ENCODE measurements around the gene TUBB2B.

TUBB2B gene

DNA sequence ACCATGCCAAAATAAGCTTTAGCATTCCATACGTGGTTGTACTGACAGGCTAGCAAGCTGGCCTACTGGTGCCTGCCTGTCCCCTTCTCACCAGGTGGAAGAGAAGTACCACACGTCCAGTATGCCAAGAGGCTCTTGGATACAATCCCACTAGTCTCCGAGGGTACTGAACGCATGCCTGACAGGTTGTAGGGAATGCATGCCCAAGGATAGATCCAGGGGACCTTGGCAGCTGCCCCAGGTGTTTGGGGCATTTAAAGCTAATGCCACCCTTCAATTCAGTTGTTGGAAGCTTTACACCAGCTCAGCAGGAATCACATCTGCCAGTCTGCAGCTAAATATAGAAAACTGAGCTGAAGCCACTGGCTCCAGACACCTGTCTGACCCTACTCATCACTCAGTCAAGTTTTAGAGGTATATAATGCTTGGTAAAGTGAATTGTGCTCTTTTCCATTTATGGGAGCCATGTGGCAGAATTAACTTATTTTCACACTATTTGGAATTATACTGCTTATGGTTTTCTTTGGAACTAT, 4.9 kb downstream of the TUBB2B start:
- Histone ChIP-seq H3K4me3 (ENCODE audit: extremely low read depth, insufficient read depth, low read length, poor library complexity, severe bottlenecking) (no peak overlapping the region), H3K27ac (ENCODE audit: low read depth, low read length, severe bottlenecking) (no peak overlapping the region), H3K9me3 (ENCODE audit: control insufficient read depth, low read length) (no peaks in the 10 kb centered on the region), H3K4me1 (ENCODE audit: control insufficient read depth, insufficient read depth, low read length, poor library complexity, severe bottlenecking) (peaks cover 3% of the 10 kb centered on the region), H3K36me3 (ENCODE audit: control insufficient read depth, insufficient read depth, low read length) (peaks cover 12% of the 10 kb centered on the region)
- WGBS, 2 experiments (ENCODE audit: insufficient coverage in 2 of 2), result 92% methylated on average over 4 of the region's 4 CpGs

DNA sequence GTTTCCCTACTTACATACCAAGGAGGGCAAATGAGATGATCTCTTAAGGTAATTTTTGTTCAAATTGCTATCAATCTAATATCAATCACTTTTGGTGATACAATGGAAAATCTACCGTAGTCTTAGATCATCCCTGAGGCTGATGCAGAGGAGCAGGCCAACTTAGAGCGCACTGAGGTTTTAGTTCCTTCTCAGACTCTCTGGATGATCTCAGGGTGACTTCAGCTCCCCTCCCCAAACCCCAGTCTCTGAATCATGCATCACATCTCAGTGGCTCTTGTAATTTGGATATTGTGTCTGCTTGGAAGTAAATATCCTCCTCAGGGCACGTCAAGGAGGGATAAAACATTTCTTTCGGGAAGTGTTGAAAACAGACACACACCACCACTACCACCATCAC, 5.9 kb downstream of the TUBB2B start:
- Histone ChIP-seq H3K36me3 (ENCODE audit: control insufficient read depth, insufficient read depth, low read length) (peaks cover 12% of the 10 kb centered on the region), H3K27ac (ENCODE audit: low read depth, low read length, severe bottlenecking) (no peak overlapping the region), H3K4me3 (ENCODE audit: extremely low read depth, insufficient read depth, low read length, poor library complexity, severe bottlenecking) (no peak overlapping the region), H3K4me1 (ENCODE audit: control insufficient read depth, insufficient read depth, low read length, poor library complexity, severe bottlenecking) (peaks cover 3% of the 10 kb centered on the region), H3K9me3 (ENCODE audit: control insufficient read depth, low read length) (no peaks in the 10 kb centered on the region)
- 100% methylated on average over 2 of the region's 4 CpGs; no CpG with 5 or more reads in 1 of the 2 experiments for WGBS, 2 experiments (ENCODE audit: insufficient coverage in 2 of 2)

DNA sequence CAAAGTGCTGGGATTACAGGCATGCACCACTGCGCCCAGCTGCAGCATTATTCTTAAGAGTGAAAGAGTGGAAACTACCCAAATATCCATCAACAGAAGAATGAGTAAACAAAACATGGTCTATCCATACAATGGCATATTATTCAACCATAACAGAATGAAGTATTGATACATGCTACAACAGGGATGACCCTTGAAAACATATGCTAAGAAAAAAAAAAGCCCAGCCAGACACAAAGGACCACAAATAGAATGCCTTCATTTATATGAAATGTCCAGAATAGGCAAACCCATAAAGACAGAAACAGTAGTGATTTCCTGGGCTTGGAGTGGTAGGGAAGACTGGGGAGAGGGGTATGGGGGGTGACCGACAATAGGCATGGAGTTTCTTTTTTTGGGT, 7.1 kb downstream of the TUBB2B start:
- H3K27ac ChIP-seq (ENCODE audit: low read depth, low read length, severe bottlenecking), result no peak overlapping the region
- H3K4me3 ChIP-seq (ENCODE audit: extremely low read depth, insufficient read depth, low read length, poor library complexity, severe bottlenecking), result no peak overlapping the region
- H3K4me1 ChIP-seq (ENCODE audit: control insufficient read depth, insufficient read depth, low read length, poor library complexity, severe bottlenecking), result no peaks in the 10 kb centered on the region
- H3K36me3 ChIP-seq (ENCODE audit: control insufficient read depth, insufficient read depth, low read length), result peaks cover 4% of the 10 kb centered on the region
- 85% methylated on average over 1 of the region's 2 CpGs; no CpG with 5 or more reads in 1 of the 2 experiments for WGBS, 2 experiments (ENCODE audit: insufficient coverage in 2 of 2)
- H3K9me3 ChIP-seq (ENCODE audit: control insufficient read depth, low read length), result no peaks in the 10 kb centered on the region

DNA sequence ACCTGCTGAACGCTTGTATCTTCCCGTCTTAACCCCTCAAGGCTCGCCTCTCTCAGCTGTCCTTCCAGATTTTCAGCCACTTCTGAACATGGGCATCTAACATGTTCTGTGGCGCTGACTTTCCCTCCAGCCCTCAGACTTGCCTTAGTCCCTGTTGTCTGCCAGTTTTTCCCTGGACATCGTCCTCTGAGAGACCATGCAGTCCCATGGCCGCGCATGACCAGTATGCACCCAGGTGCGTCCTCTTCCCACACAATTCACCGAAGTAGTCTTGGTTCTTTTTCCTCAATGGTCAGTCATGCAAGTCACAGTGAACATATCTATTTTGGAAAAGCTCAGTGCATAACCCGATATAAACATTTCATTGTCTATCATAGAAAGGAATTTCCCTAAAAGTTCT, 9.2 kb downstream of the TUBB2B start:
- Histone ChIP-seq H3K9me3 (ENCODE audit: control insufficient read depth, low read length) (no peaks in the 10 kb centered on the region), H3K36me3 (ENCODE audit: control insufficient read depth, insufficient read depth, low read length) (no peaks in the 10 kb centered on the region), H3K4me3 (ENCODE audit: extremely low read depth, insufficient read depth, low read length, poor library complexity, severe bottlenecking) (no peak overlapping the region), H3K4me1 (ENCODE audit: control insufficient read depth, insufficient read depth, low read length, poor library complexity, severe bottlenecking) (no peaks in the 10 kb centered on the region), H3K27ac (ENCODE audit: low read depth, low read length, severe bottlenecking) (no peak overlapping the region)
- WGBS, 2 experiments (ENCODE audit: insufficient coverage in 2 of 2), result 98% methylated on average over 9 of the region's 10 CpGs

DNA sequence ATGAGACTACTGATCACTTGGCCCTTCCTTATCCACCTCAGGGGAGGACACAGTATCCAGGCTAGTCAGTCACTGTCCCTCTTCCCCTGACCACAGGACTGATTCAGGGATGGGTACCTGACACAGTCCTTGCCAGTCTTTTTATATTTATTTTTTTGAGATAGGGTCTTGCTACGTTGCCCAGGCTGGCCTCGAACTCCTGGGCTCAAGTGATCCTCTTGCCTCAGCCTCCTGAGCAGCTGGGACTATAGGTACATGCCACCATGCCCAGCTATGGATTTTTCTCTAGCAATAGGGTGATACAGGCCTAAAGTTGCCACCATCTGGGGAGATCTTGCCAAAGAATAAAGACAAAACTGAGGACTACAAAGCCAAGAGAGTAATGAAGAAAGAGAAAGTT, 10.2 kb downstream of the TUBB2B start:
- 83 to 88% methylated on average over 2 of the region's 2 CpGs for WGBS, 2 experiments (ENCODE audit: insufficient coverage in 2 of 2)
- Histone ChIP-seq H3K9me3 (ENCODE audit: control insufficient read depth, low read length) (no peaks in the 10 kb centered on the region), H3K27ac (ENCODE audit: low read depth, low read length, severe bottlenecking) (no peak overlapping the region), H3K4me1 (ENCODE audit: control insufficient read depth, insufficient read depth, low read length, poor library complexity, severe bottlenecking) (no peaks in the 10 kb centered on the region), H3K4me3 (ENCODE audit: extremely low read depth, insufficient read depth, low read length, poor library complexity, severe bottlenecking) (no peak overlapping the region), H3K36me3 (ENCODE audit: control insufficient read depth, insufficient read depth, low read length) (no peaks in the 10 kb centered on the region)

DNA sequence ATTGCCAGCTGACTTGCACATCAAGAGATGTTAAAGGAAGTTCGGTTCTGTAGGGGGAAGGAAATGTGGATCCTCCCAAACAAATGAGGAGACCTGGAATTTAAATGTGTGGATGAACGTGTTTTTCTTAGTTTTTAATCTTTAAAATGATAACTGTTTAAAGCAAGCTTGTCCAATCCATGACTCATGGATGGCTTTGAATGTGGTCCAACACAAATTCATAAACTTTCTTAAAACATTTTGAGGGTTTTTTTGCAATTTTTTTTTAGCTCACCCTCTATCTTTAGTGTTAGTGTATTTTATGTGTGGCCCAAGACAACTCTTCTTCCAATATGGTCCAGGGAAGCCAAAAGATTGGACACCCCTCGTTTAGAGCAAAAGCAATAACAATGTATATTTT, 12.6 kb downstream of the TUBB2B start:
- H3K36me3 ChIP-seq (ENCODE audit: control insufficient read depth, insufficient read depth, low read length), result no peaks in the 10 kb centered on the region
- 84 to 100% methylated on average over 1 to 2 of the region's 3 CpGs for WGBS, 2 experiments (ENCODE audit: insufficient coverage in 2 of 2)
- peaks cover 9% of the 10 kb centered on the region for H3K4me1 ChIP-seq (ENCODE audit: control insufficient read depth, insufficient read depth, low read length, poor library complexity, severe bottlenecking)
- no peaks in the 10 kb centered on the region for H3K9me3 ChIP-seq (ENCODE audit: control insufficient read depth, low read length)
- H3K27ac ChIP-seq (ENCODE audit: low read depth, low read length, severe bottlenecking), result no peak overlapping the region
- no peak overlapping the region for H3K4me3 ChIP-seq (ENCODE audit: extremely low read depth, insufficient read depth, low read length, poor library complexity, severe bottlenecking)

DNA sequence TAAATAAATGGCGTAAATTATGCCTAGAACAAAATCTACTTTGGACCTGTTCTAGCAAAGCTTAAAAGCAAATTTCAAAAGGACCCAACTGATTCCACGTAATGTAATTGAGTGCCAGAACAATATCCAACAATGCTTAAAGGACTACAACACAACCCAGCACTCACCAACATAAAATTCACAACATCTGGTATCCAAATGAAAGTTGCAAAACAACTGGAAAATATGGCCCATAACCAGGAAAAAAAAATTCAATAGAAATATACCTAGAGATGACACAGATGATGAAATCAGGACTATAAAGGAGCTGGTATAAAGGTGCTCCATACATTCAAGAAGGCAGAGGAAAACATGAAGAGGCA, 14.1 kb downstream of the TUBB2B start:
- Histone ChIP-seq H3K4me1 (ENCODE audit: control insufficient read depth, insufficient read depth, low read length, poor library complexity, severe bottlenecking) (peaks cover 22% of the 10 kb centered on the region), H3K36me3 (ENCODE audit: control insufficient read depth, insufficient read depth, low read length) (no peaks in the 10 kb centered on the region), H3K4me3 (ENCODE audit: extremely low read depth, insufficient read depth, low read length, poor library complexity, severe bottlenecking) (no peak overlapping the region), H3K9me3 (ENCODE audit: control insufficient read depth, low read length) (no peaks in the 10 kb centered on the region), H3K27ac (ENCODE audit: low read depth, low read length, severe bottlenecking) (no peak overlapping the region)
- WGBS, 2 experiments (ENCODE audit: insufficient coverage in 2 of 2), result 90 to 100% methylated on average over 1 to 2 of the region's 2 CpGs

DNA sequence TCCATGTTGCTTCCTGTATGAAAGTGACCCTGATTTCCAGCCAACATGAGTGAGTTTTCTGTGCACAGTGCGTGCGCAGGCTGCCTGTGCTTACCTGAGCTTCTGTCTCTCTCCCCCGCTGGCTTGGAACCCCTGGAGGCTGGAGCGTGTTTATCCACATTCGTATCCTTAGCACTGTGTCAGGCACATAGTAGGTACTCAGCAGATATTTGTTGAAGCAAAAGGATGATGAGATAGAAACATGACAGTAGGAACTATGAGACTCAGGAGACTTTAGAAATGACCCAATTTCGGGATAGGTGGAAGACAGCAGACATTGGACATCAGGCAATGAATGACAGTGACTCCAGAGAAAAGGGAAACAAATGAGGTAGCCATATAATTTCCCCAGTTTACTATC, 15.2 kb downstream of the TUBB2B start:
- no peak overlapping the region for H3K27ac ChIP-seq (ENCODE audit: low read depth, low read length, severe bottlenecking)
- no peak overlapping the region for H3K4me3 ChIP-seq (ENCODE audit: extremely low read depth, insufficient read depth, low read length, poor library complexity, severe bottlenecking)
- H3K9me3 ChIP-seq (ENCODE audit: control insufficient read depth, low read length), result no peaks in the 10 kb centered on the region
- H3K4me1 ChIP-seq (ENCODE audit: control insufficient read depth, insufficient read depth, low read length, poor library complexity, severe bottlenecking), result peaks cover 29% of the 10 kb centered on the region
- no peaks in the 10 kb centered on the region for H3K36me3 ChIP-seq (ENCODE audit: control insufficient read depth, insufficient read depth, low read length)
- WGBS, 2 experiments (ENCODE audit: insufficient coverage in 2 of 2), result 85 to 97% methylated on average over 6 of the region's 6 CpGs

DNA sequence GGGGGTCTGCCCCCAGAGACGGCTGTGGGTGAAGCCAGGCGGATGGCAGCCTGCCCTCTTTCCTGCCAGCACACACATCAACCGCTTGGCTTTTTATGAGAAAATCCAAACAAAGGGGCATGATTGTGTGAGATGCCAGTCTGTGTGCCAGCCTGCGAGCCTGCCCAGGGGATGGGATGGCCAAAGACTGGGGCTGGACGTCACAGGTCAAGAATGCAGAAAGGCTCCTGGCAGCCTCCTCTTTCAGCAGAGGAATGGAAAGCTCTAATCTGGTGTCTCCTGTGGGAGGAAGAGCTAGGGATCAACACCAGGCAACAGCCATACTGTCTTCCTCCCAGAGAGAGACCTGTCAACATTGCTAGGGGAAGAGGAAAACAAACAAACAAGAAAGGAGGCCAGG, 15.8 kb downstream of the TUBB2B start:
- H3K36me3 ChIP-seq (ENCODE audit: control insufficient read depth, insufficient read depth, low read length), result no peaks in the 10 kb centered on the region
- WGBS, 2 experiments (ENCODE audit: insufficient coverage in 2 of 2), result 93% methylated on average over 4 of the region's 5 CpGs
- no peak overlapping the region for H3K27ac ChIP-seq (ENCODE audit: low read depth, low read length, severe bottlenecking)
- no peaks in the 10 kb centered on the region for H3K9me3 ChIP-seq (ENCODE audit: control insufficient read depth, low read length)
- H3K4me3 ChIP-seq (ENCODE audit: extremely low read depth, insufficient read depth, low read length, poor library complexity, severe bottlenecking), result no peak overlapping the region
- H3K4me1 ChIP-seq (ENCODE audit: control insufficient read depth, insufficient read depth, low read length, poor library complexity, severe bottlenecking), result peaks cover 29% of the 10 kb centered on the region

DNA sequence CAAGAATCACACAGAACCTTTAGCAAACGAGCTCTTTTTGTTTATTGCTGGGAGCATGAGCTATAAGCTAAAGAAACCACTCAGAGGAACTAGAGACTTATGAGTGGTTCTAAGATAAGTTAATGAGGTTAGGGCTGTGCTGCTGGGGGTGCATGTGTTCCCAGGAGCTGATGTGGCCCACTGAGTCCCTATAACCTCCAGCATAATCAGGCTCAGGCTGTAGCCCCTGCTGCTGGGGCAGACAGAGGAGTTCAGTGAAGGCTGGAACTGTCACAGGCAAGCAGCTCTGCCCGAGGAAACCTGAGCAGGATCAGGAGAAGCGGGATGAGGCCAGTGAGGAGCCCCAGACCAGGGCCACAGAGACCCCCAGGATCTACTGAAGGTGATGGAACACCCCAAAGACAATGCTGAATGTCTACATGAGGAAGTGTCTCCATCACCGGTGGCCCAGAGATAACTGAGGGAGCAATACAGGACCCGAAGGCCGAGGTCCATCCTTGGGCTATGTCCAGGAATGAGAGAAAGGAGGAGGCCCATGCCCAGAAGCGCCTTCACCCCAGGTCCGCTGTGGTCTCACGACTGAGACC, 17.3 kb downstream of the TUBB2B start:
- H3K4me1 ChIP-seq (ENCODE audit: control insufficient read depth, insufficient read depth, low read length, poor library complexity, severe bottlenecking), result peaks cover 29% of the 10 kb centered on the region
- H3K4me3 ChIP-seq (ENCODE audit: extremely low read depth, insufficient read depth, low read length, poor library complexity, severe bottlenecking), result no peak overlapping the region
- no peaks in the 10 kb centered on the region for H3K9me3 ChIP-seq (ENCODE audit: control insufficient read depth, low read length)
- H3K27ac ChIP-seq (ENCODE audit: low read depth, low read length, severe bottlenecking), result no peak overlapping the region
- H3K36me3 ChIP-seq (ENCODE audit: control insufficient read depth, insufficient read depth, low read length), result no peaks in the 10 kb centered on the region
- WGBS, 2 experiments (ENCODE audit: insufficient coverage in 2 of 2), result 89 to 95% methylated on average over 7 to 9 of the region's 9 CpGs

DNA sequence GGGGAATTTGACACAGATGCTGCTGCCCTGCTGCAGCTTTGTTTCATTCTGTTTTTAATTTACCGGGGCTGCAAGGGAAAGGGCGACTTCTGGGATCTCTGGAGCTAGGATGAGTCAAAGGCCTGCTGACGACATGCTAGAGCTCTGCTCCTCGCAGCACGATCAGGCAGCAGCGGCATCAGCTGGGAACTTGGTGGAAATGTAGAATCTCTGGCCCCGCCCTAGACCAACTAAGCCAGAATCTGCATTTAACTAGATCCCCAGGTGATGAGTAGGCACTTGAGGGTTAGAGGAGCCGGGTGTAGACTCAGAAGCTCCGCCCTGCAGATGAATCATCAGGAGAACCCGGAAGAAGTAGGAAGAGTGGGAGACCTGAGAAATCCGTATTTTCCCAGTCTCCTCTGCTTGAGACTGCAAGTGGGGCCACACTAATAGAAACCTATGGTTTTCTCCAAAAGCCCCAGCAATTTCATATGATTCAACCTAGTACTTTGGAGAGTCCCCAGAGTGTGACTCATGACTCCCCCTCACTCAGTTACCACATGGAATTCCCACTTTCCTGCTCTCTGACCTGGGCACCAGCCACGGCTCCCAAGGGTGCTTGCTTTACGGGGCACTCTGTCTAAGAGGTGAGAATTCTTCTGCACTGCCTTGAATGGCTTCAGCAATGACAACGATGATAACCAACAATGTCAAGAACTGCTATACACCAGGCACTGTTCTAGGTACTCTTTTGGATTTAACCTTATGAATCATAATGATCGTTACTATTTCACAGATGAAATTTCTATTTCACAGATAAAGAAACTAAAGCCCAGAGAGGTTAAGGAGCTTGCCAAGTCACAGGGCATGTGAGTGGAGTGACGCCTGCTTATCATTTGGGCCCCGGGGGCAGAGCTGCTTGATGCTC, 18.1 kb downstream of the TUBB2B start:
- Histone ChIP-seq H3K4me1 (ENCODE audit: control insufficient read depth, insufficient read depth, low read length, poor library complexity, severe bottlenecking) (peaks cover 29% of the 10 kb centered on the region), H3K27ac (ENCODE audit: low read depth, low read length, severe bottlenecking) (peak overlapping the region; percentile 90), H3K36me3 (ENCODE audit: control insufficient read depth, insufficient read depth, low read length) (no peaks in the 10 kb centered on the region), H3K9me3 (ENCODE audit: control insufficient read depth, low read length) (no peaks in the 10 kb centered on the region), H3K4me3 (ENCODE audit: extremely low read depth, insufficient read depth, low read length, poor library complexity, severe bottlenecking) (no peak overlapping the region)
- whole genome bisulfite sequencing, 2 experiments (ENCODE audit: insufficient coverage in 2 of 2), result 46 to 69% methylated on average over 9 to 10 of the region's 17 CpGs
